T47D (cell line): ENCODE results near the gene PPP1R12C.
"Not testable (repeated sequence)": the region's sequence is repeated elsewhere in the genome, so short reads cannot be mapped to it uniquely, and the experiment has no call there.

Experiments used
- DNase-seq, 2 experiments: peaks; one replicate each; pipeline versions ENCODE4 v3.0.0 to v3.0.0-alpha.2; 2011 to 2012; ENCODE audit warnings: low read depth in 1 of 2, low spot score in 1 of 2
- JUND ChIP-seq: IDR thresholded peaks from 2 replicates; pipeline ENCODE4 v1.6.1; 2012; ENCODE audit warnings: low read depth
- in situ Hi-C: cut with HindIII; loops from 2 replicates; pipeline ENCODE4 v1.10.0; 2016; ENCODE audit warnings: low sequenced_read_pairs, low pct_unique_long_range_greater_than_20kb

PPP1R12C gene

DNA sequence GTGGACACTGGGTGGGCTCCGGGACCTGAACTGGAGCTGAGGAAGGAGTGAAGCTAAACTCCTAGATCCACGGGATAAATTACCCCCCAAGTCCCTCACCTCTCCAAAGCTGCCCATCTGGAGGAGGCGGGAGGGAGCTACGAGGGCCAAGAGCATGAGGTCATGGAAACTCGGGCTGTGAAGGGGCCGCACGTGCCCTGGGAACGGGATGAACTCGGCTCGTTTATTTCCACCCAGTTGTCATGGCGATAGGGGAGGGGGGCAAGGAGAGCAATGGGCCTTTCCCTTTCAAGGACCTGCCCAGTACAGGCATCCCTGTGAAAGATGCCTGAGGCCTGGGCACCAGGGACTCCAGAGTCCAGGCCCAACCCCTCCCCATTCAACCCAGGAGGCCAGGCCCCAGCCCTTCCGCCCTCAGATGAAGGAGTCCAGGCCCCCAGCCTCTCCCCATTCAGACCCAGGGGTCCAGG lies 3.8 kb downstream of the PPP1R12C start:
- no peak for DNase-seq
- in situ Hi-C loops: no loop called here
- TF ChIP-seq JUND: no peak

DNA sequence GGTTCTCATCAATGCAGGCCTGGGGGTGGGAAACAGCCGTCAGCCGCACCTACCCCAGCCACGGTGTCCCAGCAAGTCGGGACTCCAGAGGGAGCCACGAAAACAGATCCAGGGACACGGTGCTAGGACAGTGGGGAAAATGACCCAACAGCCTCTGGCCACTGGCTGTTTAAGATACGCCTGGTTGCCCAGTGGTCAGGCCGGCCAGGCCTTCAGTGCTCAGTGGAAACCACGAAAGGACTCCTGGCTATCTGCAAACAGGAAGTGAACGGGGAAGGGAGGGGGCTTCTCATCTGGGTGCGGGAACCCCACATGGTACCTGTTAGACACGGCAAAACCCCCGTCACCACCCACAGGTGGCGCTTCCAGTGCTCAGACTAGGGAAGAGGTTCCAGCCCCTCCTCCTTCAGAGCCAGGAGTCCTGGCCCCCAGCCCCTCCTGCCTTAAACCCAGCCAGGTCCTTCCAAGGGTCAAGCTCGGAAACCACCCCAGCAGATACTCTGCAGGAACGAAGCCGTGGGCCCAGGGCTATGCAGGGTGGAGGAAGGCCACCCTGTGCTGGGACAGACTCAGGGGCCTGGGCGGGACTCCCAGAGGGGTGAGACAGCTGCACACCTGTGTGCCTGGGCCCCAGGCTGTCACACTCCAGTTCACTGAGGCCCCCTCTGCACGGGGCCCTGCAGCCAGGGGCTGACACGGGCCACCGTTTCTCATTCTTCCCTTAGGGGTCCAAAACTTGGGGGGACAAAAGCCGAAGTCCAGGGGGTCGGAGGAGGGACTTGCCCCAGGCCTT lies 4.5 kb downstream of the PPP1R12C start:
- no peak for DNase-seq
- TF ChIP-seq JUND: no peak
- in situ Hi-C loops: no loop called here

DNA sequence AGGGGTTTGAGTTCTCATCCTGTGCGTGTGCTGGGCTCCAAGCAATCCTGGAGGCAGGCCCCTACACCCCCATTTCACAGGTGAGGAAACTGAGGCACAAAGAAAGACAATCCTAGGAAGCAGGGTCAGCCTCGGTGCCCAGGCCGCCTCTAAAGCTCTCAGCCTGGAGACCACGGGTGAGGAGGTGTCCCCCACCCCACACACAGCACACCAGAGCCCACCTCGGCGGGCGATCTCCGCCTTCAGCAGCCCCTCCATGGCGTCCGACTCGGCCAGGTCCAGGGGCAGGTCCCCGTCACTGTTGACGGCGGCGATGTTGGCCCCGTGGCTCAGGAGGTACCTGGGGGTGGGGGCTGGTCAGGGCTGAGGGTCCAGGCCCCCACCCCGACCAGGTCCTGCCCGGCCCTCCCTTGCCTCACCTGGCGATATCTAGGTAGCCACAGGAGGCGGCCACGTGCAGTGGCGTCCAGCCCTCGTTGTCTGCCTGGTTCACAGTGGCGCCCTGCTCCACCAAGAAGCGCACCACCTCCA lies 5.1 kb downstream of the PPP1R12C start:
- in situ Hi-C loops: no loop called here
- no peak for DNase-seq
- no peak for TF ChIP-seq JUND

- no peak for TF ChIP-seq JUND
- DNase-seq: no peak
- in situ Hi-C loops: no loop called here
Observed at GRCh38 chr19:55111238-55111831, 6.1 kb downstream of the PPP1R12C start.

- TF ChIP-seq JUND: no peak
- no peak for DNase-seq
- in situ Hi-C loops: no loop called here
Observed at GRCh38 chr19:55109527-55110291, 7.7 kb downstream of the PPP1R12C start.

DNA sequence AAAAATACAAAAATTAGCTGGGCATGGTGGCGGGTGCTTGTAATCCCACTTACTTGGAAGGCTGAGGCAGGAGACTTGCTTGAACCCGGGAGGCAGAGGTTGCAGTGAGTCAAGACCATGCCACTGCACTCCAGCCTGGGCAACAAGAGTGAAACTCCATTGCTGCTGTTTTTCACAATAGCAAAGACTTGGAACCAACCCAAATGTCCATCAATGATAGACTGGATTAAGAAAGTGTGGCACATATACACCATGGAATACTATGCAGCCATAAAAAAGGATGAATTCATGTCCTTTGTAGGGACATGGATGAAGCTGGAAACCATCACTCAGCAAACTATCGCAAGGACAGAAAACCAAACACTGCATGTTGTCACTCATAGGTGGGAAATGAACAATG lies 10.2 kb downstream of the PPP1R12C start:
- DNase-seq, in situ Hi-C loops: not testable (repeated sequence)

DNA sequence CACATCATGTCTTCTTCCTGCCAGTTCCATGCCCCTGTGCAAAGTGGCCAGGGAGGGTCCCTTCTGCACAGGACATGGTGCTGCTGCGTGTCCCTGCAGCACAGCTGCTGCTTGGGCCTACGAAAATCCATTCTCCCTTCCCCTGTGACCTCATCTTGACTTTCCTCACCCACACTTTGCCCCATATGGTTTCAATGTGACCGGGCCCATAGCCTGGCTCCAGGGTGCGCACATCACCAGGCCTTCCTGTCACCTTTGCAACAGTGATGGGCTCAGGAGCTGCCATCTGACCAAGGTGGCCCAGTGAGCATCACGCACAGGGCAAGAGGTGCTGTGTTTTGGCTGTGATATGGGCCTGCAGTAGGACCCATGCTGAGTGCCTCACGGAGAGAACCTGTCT lies 10.8 kb downstream of the PPP1R12C start:
- no peak for TF ChIP-seq JUND
- no peak for DNase-seq
- in situ Hi-C loops: no loop called here

GRCh38 chr19:55105237-55105636 lies 12.2 kb downstream of the PPP1R12C start:
- TF ChIP-seq JUND: no peak
- DNase-seq: no peak
- in situ Hi-C loops: no loop called here

GRCh38 chr19:55103190-55103589 lies 14.2 kb downstream of the PPP1R12C start:
- TF ChIP-seq JUND: no peak
- in situ Hi-C loops: no loop called here
- DNase-seq: no peak

GRCh38 chr19:55101261-55101660 lies 16.2 kb downstream of the PPP1R12C start:
- TF ChIP-seq JUND: no peak
- DNase-seq: no peak
- in situ Hi-C loops: no loop called here

GRCh38 chr19:55099557-55100506 lies 17.6 kb downstream of the PPP1R12C start:
- in situ Hi-C loops: no loop called here
- no peak for DNase-seq
- no peak for TF ChIP-seq JUND
